Left kidney (tissue), 2 donors: ENCODE results near the gene SLC25A25. TPM values are rescaled to one million over a fixed set of nuclear protein-coding genes. Genes with fewer than 3 reads are reported as not detected.
"Not testable (repeated sequence)": the region's sequence is repeated elsewhere in the genome, so short reads cannot be mapped to it uniquely, and the experiment has no call there.

Experiments used
- DNase-seq: peaks from one replicate; pipeline ENCODE4 v3.0.0-alpha.2; 2013
- polyA plus RNA-seq: library from polyadenylated mRNA; unstranded; fragments of 120-200 nt; gene quantifications from one replicate; pipeline ENCODE4 v1.2.1, GENCODE V29; 2013; ENCODE audit not compliant: insufficient read length

Gene SLC25A25
- polyA plus RNA-seq, 1 donor = 12.9 TPM

DNA sequence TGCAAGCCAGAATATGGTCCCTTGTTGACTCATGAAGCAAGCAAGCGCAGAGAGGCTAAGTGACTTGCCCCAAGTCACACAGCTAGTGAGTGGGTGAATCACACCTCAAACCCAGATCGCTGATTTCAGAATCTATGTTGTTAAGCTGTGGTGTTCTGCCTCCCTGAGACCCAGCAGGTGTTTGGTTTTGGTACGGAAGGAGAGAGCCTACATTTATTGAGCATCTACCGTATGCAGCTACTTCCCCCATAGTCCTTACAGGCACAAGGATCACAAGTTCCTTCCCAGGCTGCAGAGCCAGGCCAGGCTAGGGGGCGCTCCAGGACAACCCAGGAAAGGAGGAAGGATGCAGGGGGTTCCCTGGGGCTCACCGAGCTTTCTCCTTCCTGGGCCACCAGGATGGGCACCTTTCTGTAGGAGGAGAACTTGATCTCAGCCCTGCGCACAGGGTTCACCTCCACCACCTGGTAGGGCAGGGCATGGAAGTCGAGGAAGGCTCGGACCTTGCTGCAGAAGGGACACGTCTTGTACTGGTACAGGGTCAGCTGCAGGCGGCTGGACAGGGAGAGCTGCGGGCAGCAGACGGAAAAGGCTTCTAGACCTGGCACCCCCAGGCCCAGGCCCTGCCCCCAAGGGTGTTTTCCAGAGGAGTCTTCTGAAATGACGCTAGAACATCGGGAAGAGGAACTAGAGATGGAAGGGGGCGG is 57.0 kb downstream of the SLC25A25 start:
- DNase-seq = no peak

DNA sequence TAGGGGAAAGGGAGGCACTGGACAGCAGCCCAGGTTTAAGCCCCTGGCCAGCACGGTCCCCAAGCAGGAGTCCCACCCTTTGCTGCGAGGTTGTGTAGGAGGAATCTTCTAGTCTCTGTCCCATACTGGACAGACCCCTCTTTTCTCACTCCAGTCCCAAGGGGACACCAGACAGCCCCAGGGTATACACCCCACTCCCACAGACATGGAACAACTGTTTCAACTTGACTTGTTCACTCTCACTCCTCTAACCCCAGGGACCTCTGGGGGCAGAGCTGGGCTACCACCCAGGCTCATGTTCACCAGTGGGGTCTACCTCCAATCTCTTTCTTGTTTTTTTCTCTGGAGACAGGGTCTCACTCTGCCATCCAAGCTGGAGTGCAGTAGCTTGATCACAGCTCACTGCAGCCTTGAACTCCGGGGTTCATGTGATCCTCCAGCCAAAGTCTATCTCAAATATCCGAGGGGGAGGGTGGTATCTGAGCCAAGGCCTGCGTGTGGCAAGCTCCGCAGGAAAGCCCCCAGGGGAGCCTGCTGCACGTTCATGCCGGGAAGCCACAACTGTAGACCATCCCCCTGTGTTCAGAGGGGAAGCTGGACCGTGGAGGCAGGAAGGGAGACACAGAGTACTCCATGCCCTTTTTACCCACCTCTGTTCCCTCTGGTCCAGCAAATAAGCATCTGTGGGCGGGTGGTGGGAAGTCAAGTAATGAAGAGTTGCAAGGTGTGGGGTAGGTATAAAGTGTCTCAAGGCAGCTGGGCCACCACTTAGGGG is 57.7 kb downstream of the SLC25A25 start:
- DNase-seq = no peak

DNA sequence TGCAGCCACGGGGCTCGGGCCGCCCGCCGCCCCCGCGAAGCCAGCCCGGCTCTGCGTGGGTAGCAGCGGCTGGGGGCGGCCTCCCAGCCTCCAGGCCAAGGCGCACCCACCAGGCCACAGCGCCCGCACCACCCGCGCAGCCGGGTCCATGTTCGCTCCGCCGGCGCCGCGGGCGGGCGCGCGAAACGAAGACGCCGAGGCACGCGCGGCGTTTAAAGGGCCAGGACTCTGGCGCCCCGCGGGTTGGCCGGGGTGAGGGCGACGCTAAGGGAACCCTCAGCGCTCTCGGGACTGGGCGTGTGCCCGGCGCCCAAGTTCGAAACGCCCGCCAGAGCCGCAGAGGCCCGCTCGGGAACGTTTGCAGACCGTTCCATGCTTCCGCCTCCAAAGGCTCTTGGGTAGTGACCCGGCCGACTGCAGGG is 59.5 kb downstream of the SLC25A25 start, which contains the start of gene PTGES2:
PTGES2 (minus strand) TSS at position 162 of the 422 bp plus-strand sequence; CDS start at position 150, 12 bp downstream.
- peak; percentile 86 for DNase-seq

DNA sequence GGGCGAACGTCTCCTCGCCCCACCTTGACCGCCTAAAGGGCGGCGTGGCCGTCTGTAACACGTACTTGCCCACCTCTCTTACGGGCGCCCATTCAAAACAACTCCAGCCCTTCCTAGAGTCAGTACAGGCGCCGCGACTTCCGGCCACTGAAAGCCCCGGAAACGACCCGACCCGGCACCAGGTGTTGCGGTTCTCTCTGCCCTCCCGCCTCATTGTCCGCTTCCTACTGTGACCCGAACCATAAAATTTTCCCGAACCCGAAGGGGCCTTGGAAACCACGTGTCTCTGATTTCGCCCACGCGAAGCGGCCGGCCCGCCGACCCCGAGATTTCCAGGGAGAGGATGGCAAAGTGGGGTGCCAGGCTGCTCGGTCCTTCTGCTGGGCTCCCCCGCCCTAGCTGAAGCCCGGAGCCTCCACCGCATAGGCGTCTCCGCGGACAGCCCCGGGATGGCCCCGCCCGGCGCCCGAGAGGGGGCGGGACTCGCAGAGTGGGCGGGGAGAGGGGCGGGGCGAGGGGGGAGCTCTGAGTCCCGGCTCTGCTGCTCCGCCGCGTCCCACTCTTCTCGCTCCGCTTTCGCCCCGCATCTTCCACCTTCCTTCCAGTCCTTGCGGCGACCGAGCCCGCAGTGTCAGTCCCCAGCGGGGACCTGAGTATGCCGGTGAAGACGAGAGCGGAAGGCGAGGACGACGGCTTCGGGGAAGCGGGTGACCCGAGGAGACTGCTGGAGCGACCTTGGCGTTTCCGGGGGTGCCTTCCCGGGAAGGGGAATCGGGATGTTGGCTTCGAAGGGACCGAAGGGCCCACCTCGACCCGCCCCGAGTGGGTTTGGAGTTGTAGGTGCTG is 60.2 kb downstream of the SLC25A25 start:
- DNase-seq = peak; percentile 95

DNA sequence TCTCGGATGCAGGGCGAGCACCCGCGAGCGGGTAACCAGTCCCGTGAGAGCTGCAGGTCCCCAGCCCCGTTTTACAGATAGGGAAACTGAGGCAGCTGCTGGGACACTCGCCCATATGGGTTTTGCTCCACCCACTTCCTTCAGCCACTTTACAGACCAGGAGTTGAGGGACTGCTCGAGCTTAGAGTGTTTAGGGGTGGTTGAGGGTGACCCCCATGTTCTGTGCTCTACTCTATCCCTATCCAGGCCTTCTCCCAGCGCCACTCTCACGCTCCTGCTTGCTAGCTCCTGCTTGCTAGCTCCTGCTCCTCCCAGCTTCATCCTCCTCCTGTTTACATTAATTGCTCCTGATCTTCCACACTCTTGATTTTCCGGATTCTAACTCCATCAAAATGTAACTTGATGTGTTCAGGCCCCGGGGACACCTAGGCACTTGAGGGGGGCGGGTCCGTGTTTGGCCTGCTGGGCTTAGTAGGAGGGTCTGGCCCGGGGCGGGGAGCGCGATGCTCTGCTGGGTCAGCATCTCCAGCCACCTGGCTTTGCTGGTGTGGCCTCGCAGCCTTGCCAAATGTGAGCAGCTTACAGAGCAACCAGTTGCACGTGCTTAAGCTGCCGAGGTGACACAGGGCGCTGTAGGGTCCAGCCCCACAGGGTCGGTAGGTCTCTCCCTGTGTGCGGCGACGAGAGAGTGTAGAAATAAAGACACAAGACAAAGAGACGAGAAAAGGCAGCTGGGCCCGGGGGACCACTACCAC is 61.0 kb downstream of the SLC25A25 start:
- no peak for DNase-seq

DNA sequence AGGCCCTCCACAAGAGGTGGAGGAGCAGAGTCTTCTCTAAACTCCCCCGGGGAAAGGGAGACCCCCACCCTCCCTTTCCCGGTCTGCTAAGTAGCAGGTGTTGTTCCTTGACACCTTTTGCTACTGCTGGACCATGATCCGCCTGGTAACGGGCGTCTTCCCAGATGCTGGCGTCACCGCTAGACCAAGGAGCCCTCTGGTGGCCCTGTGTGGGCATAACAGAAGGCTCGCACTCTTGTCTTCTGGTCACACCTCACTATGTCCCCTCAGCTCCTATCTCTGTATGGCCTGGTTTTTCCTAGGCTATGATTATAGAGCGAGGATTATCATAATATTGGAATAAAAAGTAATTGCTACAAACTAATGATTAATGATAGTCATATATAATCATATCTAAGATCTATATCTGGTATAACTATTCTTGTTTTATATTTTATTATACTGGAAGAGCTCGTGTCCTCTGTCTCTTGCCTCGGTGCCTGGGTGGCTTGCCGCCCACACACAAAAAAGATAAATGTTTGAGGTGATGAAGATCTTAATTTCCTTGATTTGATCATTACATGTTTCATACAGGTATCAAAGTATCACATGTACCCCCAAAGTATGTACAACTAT is 62.1 kb downstream of the SLC25A25 start:
- DNase-seq = not testable (repeated sequence)

DNA sequence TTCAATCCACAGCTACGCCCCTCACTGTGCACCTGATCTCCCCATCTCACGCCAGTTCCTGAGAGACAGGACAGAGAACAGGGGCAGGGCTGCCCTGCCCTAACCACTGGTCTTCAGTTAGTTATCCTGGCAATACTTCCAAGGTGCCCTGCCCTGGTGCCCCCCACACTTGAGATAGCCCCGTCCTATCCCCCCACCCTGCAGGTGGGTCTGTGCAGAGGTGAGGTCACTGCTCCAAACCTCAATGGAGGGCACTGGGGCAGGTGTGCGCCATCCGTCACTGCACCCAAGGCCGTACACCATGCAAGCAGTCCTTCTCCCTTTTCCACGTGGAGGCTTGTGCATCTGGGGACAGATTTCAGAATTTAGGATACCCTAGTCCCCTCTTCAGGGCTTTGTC is 62.6 kb downstream of the SLC25A25 start:
- not testable (repeated sequence) for DNase-seq

DNA sequence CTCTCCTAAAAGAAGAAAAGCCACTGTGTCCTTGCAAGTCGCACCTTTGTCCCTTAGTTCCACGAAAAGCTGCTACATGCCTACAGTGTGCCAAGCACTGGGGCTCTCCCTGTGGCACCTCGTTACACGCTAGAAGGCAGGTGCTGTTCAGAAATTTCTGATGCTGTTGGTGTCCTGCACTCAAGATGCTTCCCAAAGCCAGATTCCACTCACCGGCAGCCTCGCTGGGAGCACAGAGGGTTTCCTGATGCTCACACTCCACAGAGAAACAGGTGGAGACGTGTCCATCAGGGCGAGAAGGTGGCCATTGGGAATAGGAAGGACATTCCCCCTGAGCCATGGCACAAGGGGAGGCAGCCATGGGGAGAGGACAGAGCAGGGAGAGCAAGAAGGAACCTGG is 63.3 kb downstream of the SLC25A25 start:
- not testable (repeated sequence) for DNase-seq

DNA sequence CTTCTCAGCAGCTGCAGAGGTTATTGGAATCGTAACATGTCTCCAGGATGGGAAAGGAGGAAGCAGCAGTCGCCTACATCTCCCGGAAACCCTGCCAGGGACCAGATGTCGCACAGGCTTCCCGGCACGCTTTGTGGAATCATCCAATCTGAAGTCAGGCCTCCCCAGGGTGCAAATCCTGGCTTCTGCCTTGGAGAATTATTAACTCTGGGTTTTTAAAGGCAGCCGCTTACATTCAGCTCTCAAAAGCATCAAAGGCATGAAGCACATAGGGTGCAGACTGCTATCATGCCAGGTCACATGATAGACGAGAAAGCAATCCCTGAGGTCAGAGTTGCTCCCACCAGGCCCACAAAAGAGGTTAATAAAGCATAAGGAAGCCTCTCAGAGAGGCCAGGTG is 64.1 kb downstream of the SLC25A25 start:
- DNase-seq = not testable (repeated sequence)

DNA sequence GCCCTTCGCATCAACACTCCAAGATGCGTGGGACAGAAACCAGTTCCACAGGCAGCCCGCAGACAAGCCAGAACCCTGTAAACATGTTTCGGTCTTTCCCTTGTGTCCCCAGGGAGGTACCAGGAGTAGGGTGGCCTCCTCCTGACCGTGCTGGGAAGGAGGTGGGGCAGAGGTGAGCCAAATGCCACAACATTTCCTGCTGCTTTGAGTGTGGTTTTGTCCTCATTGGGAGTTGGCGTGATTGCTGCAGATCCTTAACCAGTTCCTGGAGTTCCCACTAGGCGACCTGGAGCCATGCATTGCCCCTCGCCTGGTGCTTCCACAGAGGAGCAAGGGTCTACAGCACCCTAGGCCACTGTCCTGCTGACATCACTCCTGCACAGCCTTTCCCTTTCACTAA is 67.5 kb downstream of the SLC25A25 start:
- DNase-seq = not testable (repeated sequence)

DNA sequence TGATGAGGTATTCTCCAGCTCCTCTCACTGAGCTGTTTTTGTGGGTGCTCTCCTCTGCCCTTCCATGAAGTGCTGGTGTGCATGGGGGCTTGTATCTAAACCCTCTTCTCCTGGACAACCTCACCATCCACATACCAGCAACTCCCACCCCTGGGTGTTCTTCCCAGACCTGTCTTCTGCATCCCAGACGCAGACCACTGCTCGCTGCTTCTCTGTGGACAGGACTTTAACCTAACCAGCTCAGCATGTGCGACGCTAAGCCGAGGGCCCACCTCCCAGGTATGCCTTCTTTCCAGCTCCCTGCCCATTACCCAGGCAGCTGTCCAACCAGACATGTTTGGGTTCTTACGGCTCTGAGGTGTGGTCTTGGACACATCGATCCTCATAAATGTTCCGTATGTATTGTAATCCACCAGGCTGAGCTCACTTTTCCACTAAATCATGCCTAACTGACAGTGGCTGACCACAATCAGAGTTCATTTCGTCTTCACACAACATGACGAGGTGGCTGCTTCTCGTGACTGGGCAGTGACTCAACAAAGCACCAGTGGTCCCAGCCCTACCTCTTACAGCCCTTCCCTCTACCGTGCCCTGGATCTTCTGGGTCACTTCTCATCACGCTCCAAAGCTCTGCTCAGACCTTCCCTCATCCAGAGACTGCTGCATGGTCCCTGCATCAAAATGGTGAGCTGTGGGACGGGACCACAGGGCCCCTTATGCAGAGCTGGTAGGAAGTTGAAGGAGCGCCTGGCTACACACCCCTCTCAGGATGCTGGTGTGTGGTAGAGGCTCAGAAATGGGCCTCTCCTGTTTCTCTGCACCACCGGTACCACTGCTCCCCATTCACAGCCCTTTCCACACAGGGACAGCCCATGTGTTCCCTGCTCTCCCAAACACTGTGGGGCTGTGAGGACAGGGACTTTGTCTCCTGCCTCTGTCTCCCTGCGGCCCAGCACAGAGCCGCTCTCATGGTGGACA is 69.1 kb downstream of the SLC25A25 start:
- DNase-seq = no peak

DNA sequence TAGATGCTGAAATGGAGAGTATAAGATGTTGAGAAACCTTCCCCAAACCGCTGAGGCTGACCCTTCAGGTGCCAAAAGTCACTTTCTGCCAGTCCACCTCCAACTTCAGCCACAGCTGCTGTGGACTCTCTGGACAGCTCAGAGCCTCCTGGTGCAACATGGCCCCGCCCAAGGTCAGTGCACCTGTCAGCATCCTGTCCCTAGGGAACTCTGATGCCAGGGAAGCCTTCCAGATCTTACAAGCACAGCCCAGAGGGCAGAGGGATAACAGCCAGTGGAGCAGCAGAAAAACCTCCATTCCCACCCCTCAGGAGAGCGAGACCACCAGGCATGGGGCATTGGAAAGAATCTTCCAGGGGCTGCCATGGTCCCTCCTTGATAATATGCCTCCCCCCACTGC is 70.0 kb downstream of the SLC25A25 start:
- no peak for DNase-seq

DNA sequence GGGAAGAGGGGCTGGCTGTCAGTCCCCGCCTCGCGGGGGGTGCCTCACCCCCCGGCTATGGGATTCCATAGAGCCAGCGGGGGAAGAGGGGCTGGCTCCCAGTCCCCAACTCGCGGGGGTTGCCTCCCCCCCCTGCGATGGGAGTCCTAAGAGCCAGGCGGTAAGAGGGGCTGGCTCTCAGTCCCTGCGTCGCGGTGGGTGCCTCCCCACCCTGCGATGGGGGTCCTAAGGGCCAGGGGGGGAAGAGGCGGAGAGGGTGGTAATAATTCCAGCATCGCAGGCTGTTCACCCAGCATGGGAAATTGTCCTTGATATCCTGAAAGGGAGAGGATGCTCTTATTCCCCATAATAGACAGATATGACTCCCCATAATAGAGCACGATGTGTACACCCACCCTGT is 71.6 kb downstream of the SLC25A25 start:
- no peak for DNase-seq

DNA sequence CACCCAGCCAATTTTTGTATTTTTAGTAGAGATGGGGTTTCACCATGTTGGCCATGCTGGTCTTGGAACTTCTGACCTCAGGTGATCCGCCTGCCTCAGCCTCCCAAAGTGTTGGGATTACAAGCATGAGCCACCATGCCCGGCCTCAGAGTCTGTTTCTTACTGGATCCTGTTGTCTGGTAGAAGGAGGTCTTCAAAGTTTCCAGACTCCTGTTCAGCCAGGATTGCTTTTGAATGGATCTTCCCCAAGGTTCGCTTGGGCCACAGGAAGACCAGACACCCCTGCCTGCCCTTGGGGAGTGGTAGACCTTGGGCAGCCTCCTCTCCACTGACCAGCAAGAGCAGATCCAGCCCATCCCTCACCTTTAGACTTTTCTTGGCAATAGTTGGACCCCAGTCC is 73.6 kb downstream of the SLC25A25 start:
- DNase-seq = no peak

DNA sequence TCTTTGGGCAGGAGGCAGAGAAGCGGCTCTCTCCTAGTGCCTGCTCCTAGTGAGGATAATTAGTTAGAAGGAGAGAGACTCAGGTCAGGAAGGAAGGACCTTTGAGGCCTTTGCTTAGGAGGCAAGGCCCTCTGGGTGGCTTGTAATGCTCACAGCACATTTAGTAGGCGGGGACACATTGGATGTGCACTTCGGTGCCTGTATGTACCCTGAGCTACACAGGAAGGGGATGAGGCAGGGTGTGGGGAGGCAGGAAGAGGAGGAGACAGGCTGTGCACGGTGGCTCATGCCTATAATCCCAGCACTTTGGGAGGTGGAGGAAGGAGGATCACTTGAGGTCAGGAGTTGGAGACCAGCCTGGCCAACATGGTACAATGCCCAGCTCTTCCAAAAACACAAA is 74.0 kb downstream of the SLC25A25 start:
- DNase-seq = no peak

DNA sequence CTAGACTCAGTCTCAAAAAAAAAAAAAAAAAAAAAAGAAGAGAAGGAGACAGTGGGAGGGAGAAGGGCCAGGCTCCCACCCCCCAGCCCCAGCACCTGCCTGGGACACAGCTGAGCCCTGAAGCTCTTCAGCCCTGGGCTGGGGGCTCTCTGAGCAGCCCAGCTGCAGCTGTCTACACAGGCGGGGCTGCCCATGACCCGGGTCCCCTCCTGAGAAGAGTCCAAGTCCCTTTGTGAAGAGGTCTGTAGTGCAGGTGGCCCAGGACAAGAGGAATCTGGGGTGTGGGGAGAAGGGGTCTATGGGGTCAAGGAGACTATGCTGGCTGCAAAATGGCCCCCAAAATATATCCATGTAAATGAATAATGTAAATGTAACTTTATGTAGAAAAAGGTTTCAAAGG is 74.6 kb downstream of the SLC25A25 start:
- no peak for DNase-seq

DNA sequence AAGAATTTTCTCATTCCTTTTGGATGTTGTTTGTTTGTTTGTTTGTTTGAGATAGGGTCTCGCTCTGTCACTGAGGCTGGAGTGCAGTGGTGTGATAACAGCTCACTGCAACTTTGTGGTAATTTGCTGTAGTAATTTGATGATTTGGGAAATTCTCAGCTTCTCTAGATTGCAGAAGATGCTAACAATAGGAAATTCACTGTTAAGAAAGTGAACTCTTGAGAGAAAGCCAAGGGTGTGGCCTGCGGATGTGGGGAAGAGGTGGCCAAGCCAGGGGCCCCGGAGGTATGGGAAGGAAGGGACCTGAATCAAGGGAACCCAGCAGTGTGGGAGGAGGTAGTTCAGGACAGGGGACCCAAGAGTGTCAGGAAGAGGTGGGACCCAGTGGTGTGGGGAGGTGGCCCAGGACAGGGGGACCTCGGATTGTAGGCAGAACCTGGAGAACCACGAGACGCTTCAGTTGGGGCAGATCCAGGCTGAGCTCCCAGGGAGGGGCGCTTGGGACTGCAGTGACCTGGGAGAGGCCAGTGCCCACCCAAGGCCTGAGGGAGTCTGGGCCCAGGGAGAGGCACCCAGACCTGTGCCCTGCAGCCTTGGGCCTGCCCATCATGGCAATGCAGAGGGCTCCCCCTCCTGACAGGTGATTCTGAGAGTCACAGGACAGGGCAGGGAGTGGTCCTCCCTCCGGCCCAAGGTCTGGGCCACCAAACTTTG is 75.7 kb downstream of the SLC25A25 start:
- DNase-seq = no peak

DNA sequence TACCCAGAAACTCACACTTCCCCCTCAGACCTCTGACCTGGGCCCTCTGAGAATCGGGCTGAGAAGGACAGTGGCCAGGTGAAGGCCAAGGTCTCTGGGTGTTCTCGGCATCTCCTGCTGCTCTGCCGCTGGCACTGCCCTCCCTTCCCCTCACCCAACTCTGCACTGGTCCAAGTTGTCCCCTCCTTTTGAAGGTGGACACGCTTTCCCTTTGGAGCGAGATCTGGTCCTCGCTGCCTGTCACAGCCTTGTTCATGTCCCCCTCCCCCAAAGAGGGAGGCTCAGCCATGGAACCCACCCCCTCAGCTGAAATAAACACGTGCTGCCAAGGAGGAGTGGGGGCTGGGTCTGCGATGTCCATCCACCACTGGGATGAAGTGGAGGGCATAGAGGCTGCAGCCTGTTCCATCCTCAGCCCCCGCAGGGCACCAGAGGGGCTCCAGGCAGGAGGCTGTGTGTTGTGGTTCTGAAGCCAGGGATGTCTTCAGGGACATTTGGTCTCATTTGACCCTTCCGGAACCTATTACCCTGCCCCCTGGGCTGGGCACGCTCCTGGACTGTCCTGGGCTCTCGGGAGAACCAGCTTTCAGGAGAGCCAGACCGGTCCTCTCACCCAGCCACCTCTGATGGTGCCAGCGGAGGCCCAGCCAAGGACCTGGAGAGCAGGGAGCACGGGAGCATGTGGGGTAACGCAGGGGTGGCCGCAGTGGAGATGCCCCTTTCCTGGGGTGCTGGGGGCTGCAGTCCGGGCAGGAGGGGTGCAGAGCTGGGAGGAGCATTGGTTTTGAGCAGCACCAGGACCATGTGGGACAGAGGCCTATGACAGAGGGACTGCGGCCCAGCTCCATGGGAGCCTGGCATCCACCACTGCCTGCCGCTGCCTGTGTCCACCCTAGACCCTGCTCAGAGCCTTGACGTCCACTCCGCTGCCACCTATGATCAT is 76.5 kb downstream of the SLC25A25 start:
- DNase-seq = no peak
